ENCODE data around the gene GNAL.
A peak's percentile ranks its signal among the peaks of the same experiment; 100 is the strongest.

GNAL gene

DNA sequence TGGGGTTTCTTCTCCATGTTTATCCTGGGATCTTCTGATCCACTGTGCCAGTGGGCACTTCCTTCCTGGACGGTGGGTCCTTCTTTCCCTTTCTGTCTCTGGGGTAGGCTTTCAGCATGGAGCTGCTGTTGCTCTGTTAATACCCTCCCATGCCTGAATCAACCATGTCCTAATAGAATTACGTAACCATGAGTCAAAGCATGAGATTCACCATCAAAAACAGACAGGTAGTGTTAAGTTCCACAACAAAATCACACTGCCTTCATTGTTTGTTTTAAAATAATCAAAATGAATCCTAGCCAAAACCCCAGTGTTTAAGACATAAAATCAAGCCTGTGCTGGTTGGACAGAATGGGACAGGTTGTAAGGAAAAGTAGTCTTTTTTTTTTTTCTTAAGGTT, 37.5 kb downstream of the GNAL start:
- DNase-seq (ENCODE audit: low spot score), result no peak

DNA sequence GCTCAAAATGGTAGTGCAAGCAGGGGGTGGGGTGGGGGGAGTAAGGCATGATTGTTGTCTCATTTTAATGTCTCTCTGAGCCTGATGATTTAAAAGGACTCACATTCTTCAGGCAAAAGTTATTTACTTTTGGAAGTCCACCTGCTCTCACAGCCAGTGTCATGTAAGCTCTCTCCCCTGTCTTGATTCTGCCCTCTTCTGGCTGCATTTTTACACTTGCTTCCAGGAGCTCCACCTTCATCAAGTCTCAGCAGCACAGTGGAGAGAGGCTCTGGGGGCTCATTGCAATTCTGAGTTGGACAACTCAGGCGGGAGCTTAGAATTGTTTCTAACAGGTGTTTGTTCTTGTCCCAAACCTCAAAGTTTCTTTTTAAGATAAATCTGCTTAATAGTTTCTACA, 39.2 kb downstream of the GNAL start:
- no peak for DNase-seq (ENCODE audit: low spot score)

DNA sequence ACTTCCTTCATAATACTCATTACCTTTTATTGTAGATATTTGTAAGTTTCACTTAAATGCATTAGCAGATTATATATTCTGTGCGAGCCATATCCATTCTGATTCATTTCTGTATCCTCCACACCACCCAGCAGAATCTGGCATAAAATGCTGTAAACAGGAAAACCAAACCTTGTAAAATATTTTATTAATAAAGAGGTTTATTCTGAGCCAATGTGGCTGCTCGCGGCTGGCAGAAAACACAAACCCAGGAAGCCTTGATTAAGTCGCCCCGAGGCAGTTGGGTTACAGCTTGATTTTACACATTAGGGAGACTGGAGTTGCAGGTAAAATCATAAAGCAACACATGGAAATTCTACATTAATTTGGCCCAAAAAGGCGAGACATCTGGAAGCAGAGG, 40.5 kb downstream of the GNAL start:
- DNase-seq (ENCODE audit: low spot score), result no peak

DNA sequence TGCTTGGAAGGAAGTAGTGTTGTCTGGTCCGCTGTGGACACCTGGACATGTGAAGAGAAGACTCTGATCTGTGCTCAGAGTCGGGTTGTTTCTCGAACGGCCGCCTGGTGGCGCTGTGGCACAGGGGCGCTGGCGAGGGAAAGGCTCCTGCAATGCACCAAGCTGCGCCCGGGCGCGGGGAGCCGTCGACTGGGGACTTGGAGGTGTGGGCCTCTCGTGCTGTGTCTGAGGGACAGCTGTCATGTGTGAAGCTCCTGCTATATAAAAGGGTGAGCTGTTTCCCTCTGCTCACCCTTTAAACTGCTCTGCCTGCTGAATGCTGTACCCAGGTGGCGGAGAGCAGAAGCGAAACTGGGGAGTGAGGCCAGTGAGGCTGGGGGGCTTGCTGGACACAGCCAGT, 44.0 kb downstream of the GNAL start:
- peak; percentile 89 for DNase-seq (ENCODE audit: low spot score)

DNA sequence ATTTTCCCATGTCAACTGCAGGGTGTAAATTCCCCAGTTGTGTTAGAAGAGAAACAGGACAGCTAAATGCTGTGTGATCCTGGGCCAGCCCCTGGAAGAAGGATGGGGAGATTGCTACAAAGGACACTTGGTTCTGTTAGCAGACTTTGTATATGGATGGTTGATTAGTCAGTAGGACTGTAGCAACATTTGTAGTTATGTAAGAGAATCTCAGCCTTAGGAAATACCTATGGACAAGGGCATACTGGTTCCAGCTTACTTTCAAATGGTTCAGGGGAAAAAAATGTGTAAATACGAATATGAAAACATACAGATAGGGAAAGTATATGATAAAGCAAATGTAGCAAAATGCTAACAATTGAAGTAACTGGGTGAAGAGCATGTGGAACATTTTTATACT, 47.6 kb downstream of the GNAL start:
- no peak for DNase-seq (ENCODE audit: low spot score)

DNA sequence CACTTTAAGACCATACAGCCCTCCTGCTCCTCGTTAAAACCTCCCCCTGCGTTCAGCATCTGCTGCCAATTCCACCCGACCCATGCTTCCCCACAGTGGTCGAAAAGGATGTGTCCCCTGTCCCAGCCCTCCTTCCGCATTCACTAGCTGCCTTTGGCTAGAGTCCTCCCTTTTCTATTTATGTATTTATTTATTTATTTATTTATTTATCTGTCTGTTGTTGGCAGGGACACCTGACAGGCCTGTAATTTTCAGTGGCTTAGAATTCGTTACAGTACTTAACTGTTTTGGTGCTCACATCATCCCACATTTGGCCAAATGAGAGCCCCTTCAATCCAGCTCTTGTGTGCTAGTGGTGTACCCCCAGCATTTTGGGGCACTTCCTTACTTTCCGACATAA, 50.8 kb downstream of the GNAL start:
- no peak for DNase-seq (ENCODE audit: low spot score)

DNA sequence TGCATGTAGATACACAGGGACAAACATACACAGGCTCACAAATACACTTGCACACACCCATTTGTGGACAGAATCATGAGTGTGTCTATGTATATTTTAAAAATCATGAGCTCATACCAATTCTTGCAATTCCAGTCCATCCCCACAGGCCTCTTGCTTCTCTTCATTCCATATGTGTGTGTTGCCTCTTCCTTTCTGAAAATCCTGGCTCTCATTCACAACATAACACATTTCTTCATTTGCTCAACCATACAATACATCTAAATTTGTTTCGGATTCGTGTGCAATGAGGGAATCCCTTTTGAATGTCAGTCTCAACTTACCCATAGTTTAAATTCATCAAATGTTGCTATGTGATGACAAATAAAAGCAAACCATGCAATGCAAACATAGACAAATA, 51.4 kb downstream of the GNAL start:
- DNase-seq (ENCODE audit: low spot score), result no peak

DNA sequence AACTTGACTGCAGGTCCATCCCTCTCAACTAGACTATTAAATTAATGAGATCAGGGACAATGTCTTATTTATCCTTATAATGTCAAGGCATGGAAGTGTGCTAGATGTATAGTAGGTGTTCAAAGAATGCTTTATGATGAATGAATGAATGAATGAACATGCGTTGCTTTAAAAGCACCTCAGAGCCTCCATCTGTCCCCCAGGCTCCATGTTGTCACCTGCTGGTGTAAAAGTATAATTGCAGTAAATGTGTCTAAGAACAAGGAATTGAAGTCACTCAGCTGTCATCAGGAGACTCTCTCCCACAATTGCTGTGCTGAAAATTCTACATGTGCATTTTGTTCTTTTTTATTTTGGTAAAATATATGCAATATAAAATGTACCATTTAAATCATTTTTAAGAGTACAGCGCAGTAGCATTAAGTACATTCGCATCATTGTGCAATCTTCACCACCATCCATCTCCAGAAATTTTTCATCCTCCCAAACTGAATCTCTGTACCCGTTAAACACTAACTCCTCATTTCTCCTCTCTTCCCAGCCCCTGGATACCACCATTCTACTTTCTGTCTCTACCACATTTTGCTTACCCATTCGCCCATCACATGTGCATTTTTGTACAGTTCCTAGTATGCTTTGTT, 52.6 kb downstream of the GNAL start:
- DNase-seq (ENCODE audit: low spot score), result no peak

DNA sequence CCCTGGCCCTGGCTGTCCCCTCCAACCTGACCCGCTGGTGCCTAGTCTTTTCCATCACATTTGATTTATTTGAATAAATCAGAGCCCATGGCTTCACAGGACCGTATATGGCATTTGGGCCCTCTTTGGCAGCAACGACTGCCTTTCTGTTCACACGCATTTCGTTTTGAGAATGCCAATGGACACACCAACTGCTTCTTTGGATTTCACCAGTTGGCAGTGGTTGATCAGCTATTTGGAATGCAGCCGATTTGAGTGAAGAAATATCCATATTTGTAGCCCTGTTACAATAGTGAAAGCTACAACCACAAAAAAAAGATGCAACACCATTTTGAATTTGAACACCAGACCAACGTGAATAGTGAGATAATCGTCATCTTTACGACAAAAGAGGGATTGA, 56.5 kb downstream of the GNAL start:
- DNase-seq (ENCODE audit: low spot score), result no peak

DNA sequence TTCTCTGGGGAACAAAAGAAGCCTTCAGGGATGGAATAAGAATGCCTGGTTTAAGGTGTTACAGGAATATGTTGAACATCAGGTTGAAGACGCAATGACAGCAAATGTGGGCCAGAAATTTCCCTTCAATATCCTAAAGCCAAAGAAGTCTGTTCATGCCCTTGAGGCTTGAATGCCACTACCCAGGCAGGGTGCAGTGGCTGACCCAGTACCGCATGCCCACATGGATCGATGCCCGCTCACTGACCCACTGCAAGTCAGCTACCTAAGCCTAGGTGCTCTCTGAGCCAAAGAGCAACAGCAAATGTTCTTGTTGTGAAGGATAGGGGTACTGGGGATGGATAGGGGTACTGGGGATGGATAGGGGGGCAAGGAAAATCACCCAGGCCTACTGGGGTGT, 58.2 kb downstream of the GNAL start:
- DNase-seq (ENCODE audit: low spot score), result no peak

DNA sequence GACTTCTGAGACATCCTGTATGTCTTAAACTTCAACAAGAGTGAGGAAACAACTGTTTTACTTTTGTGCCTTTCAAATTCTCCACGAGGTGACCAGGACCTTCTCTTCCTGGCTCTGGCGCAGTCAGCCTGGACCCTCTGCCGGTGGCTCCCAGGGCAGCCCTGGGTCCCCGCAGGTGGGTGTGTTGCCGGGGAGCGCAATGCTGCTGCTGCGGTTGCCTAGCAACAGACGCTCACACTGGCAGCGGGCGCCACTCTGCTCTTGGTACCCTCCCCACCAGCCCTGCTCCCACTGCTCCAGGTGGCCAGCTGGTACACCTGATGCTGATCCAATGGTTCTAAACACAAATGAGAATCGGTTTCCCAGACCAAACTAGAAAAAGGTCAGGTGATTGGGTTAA, 58.7 kb downstream of the GNAL start:
- no peak for DNase-seq (ENCODE audit: low spot score)

DNA sequence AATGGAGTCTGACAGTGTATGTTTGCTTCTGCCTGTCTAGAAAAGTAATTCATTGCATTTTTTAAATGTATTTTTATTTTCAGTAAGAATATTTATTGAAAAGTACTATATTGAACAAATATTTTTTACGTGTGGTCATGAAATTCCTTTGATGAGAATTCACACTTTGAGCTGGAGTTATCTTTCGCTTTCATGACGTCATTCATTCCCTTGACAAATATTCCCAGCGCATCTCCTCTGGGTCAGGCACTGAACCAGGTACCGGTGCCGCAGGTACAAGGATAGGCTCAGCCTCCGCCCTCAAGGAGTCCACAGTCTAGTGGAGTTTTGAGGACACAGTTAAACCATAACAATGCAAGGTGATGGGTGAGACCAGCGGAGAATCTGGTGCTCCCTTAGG, 60.2 kb downstream of the GNAL start:
- DNase-seq (ENCODE audit: low spot score), result no peak

DNA sequence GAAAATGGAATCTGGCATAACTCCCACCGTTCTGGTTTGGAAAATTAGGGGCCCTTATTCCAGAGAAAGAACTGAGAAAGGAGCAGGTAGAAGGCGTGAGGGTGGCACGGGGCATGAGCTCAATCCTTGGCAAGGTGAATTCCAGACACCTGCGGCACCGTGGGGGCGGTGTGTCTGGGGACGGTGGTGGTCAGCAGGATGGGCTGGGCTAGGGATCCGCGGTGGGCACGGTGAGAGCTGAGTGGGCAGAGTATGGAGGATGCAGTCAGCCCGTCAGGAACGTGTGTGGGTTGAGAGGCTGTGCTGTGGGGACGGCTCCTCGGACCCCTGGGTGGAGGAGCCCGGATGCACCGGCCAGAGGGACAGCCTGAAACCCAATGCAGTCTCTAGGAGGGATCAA, 61.1 kb downstream of the GNAL start:
- no peak for DNase-seq (ENCODE audit: low spot score)

DNA sequence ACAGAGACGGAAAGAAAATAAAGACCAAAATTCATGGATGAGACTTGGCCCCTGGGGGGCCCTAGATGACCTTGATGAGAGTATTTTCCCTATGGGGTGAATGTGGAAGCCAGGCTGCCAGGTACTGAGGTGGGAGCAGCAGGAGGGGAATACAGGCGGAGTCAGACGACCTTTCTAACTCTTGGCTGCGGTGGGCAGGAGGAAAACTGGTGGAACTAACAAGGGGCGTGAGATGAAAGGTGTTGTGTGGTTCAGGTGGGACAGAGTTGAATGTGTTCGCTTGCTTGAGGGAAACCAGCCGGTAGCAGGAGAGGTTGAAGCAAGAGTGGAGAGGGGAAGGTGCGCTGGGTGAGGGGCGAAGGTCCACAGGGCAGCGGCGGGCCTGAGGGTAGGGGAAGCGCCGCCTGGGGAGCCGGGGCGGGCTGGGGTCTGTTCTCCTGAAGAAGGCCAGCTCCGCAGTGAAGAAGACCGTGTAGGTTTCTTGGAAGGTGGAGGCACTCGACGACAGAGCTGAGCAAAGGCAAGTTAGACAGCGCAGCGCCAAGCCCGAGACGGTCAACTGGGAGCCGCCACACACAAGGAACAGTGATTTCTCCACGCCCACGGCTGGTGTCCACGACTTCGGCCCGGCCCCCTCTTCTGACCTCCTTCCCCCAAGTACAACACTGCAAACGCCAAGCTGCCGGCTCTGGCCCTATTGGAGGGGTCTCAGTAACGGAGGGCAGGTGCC, 61.7 kb downstream of the GNAL start:
- DNase-seq (ENCODE audit: low spot score), result no peak

DNA sequence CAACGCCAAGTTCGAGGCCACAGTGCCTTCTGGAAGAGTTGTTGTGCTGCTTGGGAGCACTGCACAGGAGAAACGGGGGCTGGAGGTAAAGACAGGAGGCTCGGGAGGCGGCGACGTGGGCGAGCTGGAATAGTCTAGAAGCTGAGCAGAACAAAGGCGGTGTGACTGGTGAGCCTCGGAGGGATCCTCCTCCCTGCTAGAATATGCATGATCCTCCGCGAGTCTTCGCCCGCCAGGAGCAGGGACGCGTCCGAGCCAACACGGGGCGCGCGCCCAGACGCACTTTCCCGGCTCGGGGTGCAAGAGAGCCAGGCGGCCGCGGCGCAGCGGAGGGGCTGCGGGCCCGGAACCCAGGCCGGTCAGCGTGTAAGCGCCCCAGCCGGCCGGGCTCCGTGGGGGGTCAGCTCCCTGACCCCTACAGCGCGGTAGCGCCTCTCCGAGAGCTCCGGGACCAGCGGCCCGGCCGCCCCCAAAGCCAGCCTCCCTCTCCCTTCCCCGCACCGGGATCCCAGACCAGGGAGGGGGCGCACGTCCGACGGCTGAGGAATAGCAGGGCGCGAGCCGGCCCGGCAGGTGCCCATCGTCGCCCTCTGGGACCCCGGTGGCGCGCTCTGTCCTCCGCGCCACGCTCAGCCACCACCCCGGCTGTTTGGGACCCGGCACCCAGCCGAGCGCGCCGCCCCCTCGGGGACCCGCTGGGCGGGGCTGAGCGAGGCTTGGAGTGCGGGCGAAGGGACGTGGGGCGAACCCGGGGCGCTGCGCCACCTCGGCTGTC, 62.5 kb downstream of the GNAL start:
- DNase-seq (ENCODE audit: low spot score), result no peak

DNA sequence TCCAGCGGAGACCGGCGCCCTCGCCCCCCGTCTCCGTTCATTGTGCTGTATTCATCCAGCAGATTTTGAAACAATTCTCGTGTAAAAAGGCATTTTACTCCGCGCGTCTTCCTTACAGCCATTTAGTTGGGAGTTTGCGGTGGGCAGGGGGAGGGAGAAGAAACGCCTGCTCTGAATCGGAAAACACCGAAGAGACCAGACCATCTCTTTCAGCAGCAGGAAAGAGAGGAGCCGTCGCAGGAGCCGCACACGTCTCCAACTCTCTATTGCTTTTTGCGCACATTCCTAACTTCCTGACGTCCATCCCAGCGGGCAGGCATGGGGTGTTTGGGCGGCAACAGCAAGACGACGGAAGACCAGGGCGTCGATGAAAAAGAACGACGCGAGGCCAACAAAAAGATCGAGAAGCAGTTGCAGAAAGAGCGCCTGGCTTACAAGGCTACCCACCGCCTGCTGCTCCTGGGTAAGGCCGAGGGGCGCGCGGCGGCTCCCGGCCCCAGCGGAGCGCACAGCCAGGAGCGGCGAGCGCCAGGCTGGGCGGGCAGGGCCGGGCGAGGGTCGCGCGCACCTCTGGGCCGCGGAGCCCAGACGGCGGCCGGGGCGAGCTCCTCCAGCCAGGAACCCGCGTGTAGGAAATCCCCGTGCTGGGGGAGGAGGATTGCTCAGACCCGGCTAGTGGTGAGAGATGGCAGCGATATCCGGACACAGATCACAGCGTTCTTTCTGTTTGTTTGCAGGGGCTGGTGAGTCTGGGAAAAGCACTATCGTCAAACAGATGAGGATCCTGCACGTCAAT, 63.2 kb downstream of the GNAL start:
- DNase-seq (ENCODE audit: low spot score), result peak; percentile 48

DNA sequence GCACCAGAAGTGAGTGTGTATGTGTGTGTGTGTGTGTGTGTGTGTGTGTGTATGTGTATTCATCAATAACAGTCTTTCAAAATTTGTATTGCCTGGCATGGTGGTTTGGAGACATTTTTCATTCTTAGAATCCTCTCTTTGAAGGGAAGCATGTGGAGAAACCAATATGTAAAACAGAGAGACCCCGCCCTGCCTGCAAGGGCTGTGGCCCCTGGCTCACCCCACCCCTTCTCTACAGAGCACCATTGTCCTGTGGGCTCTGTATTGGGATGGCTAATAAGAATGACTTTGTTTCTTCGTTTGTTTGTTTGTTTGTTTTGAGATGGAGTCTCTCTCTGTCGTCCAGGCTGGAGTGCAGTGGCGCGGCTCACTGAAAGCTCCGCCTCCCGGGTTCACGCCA, 65.9 kb downstream of the GNAL start:
- no peak for DNase-seq (ENCODE audit: low spot score)

DNA sequence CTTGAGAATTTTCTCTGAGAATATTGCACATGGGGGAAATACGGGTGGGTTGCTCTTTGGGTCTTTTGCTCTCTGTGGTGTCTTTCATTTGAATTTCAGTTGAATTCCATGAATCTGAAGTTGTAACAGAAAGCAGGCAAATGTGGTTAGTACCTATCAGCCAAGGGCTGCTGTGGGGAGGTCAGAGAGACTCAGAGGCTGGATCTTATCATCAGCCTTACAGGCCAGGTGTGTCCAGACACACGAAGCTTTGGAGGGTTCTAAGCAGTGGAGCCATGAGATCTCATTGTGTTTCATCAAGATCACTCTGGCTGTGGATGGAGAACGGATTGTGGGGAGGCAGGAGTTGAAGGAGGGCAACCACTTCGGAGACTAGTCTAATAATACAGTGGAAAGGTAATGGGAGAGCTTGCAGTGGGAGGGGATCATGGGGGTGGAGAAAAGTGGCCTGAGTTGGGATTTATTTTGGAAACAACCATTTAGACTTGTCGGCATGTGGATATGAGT, 68.1 kb downstream of the GNAL start:
- no peak for DNase-seq (ENCODE audit: low spot score)

DNA sequence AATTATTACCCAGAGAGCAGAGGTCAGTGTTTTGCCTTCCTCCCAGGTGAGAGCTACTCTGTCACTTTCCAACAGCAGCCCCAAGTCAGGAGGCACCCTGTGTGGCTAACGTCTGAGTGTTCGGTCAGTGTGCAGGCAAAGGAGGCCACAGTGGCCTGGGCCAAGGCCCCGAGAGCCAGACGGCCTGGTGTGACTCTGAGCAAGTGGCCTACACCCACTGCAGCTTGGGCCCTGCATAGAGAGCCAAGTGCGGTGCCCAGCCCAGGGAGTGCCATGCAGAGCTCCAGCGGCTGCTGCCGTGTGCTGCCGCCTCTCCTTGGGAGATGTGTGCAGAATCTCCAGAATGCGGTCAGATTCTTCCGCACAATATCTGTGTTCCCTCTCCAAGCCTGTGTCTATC, 70.4 kb downstream of the GNAL start:
- DNase-seq (ENCODE audit: low spot score), result no peak

DNA sequence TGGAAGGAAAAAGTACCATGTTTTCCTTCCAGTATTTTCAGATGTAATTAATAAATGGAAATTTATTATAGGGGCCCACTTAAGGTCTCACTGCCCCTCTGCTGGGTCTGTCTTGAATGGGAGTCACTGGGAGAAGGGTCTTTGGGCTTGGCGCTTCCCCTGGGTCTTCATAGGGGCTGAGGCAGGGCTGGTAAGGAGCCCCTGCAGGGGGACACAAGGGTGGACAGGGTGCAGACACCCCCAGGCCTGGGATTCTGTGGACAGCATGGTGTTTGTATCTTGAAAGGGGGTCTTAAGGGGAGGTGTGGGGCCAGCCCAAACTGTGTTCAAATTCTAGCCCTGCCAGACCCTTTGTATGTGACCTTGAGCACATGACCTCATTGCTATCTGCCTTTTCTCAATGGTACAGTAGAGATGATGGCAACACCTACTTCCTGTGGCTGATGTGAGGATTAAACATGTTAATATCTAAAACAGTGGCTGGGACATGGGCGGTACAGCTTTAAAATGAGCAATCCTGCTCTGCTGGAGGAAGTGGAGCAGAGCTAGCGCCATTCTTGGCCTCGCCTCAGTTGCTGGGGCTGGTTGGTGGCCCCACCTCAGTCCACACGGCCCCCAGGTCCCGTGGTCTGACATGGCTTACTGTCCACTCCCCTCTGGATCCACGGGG, 71.6 kb downstream of the GNAL start:
- no peak for DNase-seq (ENCODE audit: low spot score)

DNA sequence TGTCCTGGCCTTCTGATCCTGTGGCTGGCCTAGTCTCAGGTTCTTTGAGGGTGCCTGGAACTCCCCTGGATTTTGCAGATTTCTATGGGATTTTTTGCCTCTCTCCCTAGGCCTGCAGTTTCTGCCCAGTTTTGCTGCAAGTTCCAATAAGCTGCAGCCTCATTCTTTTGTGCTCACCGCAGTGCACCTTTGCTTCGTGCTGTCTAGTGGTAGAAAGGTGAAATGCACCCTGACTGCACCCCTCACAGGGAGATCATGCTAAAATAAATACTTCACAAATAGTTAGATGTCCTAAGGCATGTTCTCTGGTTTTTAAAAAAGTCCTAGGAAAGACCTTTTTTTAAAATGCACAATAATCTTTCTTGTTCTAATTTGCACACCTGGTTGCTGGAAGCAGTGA, 72.5 kb downstream of the GNAL start:
- DNase-seq (ENCODE audit: low spot score), result no peak

DNA sequence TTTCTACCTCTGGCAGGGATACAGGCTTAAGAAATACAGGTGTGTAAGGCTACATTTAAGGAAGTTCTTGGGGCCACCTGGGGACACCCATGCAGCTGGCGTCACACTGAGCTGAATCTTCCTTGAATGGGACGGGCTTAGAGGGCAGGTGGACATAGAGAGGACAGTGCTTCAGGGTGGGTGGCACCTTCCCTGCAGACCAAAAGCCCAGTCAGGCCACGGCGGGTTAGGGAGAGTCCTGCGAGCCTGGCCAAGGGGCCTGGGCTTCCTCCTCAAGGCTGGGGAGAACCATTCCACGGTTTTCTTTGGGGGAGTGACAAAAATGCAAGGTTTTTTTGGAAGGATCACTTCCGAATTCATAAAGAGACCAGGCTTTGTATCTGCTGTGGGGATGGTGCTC, 73.4 kb downstream of the GNAL start:
- no peak for DNase-seq (ENCODE audit: low spot score)
